Kidney tubule cell (primary cell): ENCODE results near the gene TSPAN1.

Source experiments
- DNase-seq: peaks from one replicate; pipeline ENCODE4 v3.0.0-alpha.2; 2018; ENCODE audit warnings: low spot score

The TSPAN1 gene

DNA sequence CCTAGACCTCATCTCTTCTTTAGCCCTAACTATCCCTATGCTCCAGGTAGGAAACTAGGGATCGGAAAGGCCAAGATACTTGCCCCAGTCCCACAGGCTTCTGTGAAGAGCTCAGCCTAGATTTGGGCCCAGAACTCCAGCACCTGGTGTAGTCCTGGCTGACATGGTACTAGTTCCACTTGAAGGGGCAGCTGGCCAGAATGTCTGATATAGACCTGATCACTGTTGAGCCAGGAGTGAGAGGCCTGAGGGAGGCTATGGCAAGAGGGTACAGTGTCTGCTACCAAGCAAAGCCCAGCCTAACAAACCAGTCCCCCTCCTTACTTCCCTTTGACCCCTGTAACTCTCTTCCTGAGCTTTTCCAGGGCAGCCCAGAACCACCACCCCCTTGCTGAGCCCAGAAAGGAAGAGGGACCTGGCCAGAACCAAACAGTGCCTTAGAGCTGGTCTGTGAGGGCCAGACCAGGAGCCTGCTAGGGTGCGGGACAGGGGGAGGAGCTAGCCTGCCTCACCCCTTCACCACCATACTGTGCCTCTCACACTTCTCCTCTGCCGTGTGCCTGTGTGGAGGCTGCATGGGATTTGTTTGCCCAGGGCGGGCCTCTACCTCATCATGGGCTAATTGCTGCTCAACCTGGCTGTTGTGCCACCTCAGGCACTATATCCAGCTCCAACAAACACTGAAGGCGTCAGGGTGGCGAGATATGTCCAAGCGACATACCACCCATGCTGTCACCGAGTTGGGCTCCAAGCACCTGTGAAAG, 12.4 kb downstream of the TSPAN1 start:
- no peak for DNase-seq

DNA sequence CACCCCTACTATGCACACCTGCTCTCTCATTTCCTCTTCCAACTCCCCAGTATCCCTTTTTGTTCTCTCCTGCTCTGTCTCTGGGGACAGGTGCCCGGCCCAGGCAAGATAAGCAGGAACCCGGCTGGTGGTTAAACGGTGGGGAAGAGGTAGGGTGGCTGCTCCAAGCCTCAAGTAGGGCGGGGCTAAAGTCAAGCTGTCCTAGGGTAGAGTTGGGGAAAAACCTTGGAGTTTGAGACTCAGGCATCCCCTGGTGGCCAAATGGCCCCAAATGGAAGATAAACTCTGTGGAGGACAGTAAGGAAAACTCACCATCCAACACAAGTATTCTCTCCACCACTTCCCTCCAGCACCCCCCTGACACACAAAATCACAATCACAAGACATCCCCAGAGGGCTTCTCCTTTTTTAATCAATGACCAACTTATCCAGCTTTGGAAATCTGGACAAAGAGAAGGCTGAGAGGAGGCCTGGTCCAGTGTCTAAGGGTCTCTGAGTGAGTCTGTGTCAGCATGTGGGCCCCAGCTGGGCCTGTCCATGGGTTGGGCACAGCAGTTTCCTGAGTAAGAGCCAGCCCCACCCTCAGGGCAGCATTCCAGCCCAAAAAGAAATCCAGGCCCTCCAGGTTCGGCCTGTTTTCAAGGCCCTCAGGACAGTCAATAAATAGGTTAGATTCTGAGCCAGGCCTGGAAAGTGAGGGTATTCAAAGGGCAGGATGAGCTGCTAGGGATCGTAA, 13.6 kb downstream of the TSPAN1 start:
- DNase-seq, result no peak

DNA sequence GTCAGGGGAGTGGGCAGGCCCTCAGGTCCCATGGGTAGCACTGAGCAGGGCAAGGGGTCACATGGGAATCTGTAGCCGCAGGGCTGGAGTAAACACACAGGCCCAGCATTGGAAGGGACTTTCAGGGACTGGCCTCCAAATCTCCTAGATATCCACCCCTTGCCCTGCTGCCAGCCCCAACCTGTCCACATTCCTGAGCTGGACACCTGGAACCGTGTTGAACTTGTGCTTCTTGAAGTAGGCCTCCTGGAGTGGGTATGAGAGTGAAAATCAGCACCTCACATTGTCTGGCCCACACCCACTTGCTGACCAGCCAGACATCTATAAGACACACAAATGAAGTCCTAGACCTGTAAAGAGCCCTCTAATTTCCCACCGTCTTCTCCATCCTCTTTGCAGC, 15.7 kb downstream of the TSPAN1 start:
- no peak for DNase-seq

DNA sequence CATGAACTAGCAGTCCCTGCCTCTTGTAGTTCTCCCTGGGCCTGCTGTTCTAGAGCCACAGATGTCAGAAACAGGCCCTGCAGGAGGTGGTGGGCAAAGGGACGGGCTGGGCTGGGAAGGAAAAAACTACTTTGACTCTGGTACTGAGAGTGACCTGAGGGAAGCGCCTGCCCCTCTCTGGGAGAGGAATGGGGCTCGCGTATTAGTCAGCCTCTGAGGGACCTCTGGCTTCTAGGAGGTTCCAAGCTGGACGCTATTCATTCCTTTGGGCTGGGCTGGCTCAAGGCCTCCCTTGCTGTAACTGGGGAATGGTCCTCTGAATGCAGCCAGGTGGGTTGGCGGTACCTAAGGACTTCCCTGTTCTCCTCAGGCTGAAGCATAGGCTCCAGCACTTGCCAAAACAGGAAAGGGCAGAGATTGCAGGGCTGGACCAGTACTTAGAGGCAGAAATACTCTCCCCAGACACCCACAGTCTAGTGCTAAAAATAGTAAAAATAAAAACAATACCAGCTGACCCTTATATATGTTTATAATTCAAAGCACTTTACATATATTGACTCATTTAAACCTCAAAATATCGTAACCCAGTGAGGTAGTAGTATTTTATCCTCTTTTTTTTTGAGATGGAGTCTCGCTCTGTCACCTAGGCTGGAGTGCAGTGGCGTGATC, 16.3 kb downstream of the TSPAN1 start:
- DNase-seq, result no peak

DNA sequence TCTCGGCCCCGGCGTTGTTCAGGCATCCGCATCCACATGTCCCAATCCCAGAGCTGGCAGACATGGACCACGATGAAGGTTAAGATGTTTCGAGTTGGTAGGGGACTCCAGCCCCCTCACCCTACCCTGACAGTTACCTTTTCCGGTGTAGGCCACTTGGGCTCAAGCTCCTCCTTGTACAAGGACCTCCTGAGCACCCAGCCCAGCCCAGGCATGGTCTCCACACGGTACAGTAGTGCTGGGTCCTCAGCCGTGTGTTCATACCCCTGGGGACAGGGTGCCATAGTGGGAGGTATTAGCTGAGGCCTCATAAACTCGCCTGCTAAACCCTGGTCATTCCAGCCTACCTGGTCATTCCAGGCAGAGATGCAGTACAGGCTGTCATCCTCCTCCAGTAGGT, 17.3 kb downstream of the TSPAN1 start:
- DNase-seq, result no peak

DNA sequence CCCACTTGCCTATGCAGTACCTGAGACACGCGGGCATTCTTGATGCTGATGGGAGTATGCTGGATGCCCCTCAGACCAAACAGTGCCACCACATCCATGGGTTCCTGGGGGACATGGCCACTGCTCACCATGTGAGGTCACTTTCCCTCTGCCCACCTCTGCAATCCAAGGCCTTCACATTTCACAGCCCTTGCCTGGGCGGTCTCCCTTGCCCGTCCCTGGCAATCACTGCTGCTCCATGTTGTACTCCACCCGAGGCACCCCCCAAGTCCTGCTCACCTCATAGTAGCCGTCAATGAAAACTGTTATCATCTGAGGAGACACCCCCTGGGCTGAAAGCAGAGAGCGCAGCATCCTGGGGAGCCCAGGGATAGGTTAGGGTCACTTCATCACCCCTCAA, 18.4 kb downstream of the TSPAN1 start:
- DNase-seq, result no peak

DNA sequence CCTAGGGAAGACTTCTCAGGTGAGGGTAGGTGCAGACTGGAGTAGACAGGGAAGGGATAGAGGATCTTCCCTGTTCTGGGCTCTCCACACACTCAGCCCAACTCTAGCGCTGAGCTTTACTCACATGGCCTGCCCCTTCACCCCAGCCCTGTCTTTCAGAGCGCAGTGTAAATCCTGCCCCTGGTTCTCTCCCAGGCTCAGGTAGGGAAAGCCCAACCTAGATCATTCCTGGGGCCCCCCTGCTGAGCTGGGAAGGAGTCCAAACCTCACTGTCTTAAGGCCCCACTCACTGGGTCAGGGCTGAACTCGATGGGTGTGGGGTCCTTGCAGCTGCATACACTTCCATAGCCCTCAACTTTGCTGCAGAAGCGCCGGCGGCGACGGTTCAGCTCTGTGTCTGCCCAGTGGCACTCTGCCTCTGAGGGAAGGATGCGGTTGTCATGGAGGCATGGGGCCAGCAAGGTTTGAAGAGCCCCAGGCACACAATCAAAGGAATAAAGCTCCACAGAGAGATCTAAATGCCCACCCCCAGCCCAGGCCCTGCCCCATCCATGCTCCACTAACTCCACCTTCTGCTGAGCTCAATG, 19.2 kb downstream of the TSPAN1 start:
- peak; percentile 69 for DNase-seq

DNA sequence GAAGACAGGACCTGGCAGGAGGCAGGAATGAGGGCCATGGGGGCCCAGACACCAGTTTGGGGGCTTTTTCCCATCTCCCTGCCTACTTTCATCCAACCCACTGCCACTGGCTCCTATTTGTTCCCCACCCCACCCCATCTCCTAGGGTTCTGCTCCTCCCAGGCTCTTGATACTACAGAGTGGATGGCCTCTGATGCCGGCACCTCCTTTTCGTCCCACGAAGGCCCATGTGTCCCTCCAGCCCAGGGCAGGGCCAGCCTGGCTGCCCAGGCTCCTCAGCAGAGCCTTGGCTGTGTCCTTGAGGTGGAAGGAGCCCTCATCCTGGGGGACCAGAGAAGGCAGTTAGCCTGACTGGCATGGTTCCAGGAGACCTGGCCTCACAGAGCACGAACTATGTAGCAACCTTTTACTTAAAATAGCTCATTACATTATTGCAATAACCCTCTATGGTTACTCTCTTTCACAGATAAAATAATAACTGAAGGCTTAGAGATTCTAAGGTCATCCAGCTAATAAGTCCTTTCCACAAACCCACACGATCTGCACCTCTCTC, 19.8 kb downstream of the TSPAN1 start:
- DNase-seq, result no peak

DNA sequence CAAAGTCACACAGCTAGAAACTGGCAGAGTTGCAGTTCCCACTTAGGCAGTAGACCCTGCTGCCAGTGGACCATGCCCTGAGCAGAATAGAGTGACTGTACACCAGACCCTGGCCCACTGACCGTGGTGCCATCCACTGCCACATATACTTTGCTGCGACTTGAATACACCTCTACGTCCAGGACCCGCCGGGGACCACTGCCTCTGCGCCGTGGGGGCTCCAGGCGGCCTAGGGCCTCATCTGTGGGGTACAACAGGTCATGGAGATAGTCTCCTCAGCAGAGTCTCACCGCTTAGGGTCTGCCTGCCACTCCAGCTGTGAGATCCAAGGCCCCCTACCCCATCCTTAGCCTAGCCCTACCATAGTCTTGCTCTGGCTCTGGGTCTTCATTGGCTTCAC, 21.7 kb downstream of the TSPAN1 start:
- DNase-seq, result no peak

DNA sequence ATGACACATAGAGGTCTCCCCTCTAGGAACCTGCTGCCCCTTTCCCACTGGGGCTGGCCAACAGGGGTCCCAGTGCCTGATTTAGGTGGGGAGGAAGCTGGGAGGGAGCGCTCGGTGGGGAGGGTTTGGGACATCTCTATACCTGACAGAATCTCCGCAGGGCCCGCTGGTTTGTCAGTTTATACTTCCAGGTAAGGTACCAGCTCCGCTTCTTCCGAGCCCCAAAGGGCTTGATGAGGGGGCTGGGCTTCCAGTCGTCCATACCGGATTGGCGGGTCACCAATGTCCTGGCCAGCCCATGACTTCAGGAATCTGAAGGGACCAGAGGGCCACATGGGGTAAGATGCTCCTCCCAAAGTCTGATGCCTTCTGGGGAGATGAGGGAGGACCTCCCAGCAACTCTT, 22.7 kb downstream of the TSPAN1 start:
- no peak for DNase-seq

DNA sequence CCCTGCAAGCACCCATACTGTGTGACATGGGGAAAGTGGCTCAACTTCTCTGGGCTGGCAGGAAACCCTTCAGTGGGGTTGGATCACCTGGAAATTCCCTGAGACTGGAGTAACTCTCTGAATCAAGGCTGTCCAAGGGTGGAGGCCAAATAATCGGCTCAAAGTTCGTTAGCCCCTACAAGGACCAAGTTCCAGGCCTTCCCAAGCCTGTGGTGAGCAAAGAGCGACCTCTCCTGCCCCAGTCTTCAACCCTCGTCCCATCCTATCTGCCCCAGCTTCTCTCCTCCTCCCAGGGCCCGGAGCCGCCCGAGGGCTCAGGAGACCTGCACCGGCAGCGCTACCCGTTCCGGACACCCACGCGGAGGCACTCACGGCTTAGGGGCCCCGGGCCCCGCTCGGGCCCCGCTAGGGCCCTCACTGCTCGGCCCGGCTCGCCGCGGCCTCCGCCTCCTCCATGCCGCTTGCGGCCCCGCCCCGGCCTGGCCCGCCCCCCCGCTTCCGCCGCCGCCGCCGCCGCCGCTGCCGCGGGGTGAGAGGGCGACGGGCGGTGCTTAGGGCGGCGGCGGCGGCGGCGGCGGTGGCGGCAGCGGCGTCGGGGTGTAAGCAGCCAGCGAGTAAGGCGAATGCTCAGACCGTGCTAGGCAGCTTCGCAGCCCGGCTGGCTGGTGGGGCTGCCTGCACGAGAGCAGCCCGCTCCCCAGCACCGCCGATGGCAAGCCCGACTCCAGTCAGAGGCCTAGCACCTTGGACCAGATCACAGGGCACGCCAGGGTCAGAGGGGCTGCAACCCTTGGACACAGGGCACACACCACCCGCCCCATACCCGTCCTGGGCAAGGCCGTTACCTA, 23.3 kb downstream of the TSPAN1 start, which contains the start of gene POMGNT1:
Gene POMGNT1 (minus strand): TSS at position 471 of the 848 bp plus-strand sequence. CDS start 613 bp downstream, outside the sequence.
- peak; percentile 84 for DNase-seq

DNA sequence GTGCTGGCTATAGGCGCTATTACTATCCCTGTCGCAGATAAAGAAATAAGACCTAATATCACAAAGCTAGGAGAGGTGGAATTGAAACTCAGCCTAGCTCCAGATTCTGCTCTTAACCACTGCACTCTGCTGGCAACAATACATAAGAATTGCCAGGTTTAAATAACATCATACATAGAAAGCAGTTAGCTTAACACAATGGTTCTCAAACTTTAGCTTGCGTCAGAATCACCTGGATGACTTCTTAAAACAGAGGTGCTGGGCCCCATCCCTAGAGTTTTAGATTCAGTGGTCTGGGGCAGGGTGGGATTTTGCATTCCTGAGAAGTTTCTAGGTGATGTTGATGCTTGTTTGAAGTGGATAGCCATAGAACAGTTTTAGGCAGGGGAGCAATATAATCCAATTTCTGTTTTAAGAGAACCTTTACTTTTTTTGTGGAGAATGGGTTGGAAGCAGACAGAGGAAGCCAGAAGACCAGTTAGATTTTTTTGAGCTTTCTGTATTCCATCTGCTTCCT, 24.4 kb downstream of the TSPAN1 start:
- no peak for DNase-seq

DNA sequence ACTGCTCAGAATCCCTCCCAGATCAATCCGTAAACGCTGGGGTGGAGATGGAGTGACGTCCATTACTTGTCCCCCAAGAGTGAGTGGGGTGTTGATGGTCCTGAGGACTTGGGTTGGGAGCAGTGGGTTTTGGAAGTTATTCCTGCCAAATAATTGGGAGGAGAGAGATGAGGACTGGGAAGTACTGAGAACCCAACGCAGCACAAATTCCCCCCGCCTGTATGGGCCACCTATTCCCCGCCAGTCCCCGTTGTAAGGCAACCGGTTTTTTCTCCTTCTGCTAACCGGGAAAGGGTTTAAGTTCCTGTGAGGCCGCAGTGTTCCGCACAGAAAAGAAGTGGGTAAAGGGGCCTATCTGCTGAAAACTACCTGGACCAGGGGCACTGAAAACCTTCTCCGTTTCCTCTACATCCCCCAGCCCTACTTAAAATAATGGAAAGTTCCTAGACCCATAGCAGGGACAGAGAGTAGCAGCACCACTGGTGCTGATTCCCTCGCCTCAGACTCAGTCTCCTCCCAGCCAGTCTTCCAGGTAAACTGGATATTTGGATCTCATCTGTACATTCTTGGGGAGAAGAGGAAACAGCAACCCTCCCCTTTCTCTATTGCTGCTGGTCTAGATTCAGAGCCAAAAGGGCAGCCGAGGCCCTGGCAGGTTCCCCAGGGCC, 29.0 kb downstream of the TSPAN1 start:
- DNase-seq, result no peak

DNA sequence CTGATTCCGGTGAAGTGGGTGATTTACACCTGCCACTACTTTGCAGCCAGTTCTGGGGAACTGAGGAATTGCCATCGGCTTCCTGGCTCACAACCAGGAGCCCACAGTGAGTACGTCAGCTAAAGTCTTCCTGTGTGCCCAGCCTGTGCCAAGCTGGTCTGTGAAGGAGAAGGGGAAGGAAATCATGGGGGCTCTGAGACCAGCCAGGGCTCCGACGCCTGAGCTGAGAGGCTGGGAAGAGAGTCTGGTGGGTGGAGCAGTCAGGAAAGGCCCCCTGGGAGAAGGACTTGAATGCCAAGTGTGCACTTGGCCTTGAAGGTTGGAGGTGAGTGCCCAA, 29.5 kb downstream of the TSPAN1 start:
- DNase-seq, result peak; percentile 63

DNA sequence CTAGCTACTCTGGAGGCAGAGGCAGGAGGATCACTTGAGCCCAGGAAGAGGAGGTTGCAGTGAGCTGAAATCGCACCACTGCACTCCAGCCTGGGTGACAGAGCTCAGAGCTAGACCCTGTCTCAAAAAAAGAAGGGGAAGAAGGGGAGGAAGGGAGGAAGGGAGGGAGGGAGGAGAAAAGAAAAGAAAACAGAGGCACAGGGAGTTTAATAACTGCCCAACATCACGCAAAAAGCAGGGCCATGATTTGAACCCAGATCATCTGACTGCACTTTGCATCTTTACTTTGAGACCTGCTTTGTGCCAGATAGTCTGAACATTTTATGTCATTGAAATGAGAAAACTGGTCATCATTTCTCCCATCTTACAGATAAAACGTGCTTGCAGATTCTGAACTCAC, 30.3 kb downstream of the TSPAN1 start:
- DNase-seq, result no peak

DNA sequence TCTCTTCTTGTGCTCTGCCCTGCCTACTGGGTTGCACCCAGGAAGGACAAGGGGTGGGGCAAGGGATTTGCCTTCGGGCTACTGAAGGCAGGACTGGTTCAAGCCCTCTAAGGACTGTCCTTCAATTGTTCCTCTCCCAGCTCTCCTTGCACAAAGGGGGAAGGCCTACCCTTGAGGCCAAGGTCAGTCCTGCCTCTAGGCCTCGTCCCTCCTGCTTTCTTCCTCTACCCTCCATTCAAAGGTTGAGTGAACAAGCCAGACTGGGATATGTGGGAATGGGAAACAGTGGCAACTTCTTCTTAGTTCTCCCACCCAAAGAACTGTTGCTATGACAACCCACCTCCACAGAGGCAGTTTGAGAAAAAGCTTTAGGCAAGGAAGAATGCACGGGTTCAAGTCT, 30.9 kb downstream of the TSPAN1 start:
- no peak for DNase-seq

DNA sequence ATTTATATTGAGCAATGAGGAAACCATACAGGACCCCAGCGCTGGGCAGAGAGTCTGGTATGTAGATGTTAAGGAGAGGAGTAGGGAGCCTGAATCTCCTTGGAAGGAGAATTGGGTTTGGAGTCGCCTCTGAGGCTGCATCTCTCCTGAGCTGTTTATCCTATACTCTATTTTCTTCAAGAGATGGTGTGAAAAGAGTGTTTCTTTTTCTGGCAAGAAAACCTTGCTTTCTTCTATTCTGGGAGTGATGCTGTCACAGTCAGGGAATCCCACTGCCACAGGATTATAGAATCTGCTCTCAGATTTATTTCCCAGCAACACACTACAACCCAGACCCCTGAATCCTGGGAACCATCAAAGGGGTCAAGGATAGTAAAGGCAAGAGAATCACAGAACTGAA, 31.5 kb downstream of the TSPAN1 start:
- DNase-seq, result no peak

DNA sequence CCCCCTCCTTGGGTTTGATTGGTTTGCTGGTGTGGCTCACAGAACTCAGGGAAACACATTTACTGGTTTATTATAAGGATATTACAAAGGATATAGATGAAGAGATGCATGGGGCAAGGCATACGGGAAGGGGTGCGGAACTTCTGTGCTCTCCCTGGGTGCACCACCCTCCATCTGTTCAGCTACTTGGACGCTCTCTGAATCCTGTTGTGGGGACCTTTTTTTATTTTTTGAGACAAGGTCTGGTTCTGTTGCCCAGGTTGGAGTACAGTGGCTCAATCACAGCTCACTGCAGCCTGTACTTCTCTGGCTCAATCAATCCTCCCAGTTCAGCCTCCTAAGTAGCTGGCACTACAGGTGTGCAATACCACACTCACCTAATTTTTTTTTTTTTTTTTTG, 35.7 kb downstream of the TSPAN1 start:
- no peak for DNase-seq

DNA sequence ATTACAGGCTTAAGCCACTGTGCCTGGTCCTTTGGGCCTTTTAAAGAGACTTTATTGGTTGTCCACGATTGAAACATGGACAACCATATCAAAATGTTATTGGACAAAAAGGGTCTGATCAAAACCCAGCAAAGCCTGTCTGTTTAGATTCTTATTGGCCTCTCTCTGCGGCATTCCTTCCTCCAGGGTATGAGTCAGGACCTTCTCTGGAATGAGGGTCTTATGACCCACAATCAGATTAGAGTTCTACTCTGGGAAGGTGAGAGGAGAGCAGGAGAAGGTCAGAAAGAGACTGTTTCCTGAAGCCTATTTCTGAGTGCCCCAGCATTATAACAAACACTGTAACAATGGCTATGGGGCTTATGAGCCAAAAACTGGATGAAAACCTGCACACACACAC, 36.2 kb downstream of the TSPAN1 start:
- DNase-seq, result no peak

DNA sequence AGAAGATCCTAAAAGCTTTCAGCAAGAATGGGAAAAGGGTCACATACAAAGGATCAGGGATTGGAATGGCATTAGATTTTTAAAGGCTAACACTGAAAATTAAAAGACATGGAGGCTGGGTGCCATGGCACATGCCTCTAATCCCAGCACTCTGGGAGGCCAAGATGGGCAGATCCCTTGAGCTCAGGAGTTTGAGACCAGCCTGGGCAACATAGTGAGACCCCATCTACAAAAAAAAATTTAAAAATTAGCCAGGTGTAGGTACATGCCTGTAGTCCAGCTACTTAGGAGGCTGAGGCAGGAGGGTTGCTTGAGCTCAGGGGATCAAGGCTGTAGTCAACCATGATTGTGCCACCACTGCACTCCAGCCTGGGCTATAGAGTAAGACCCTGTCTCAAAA, 40.6 kb downstream of the TSPAN1 start:
- DNase-seq, result no peak

DNA sequence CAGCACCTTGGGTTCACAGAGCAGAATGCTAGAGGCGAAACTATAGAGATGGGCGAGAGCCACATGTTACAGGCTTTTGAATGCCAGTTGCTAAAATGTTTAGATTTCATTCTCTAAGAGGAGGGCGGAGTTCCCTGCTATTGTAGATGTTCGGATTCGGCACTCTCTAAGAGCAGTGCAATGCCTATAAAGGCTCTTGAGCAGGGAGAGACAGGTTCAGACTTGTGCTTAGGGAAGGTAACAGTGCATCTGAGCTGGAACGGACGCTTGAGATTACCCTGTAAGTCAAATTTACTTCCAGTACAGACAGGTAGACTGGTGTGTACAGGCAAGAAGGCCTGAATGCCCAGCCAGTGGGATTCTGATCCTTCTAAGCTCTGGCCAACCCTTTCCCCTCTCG, 43.6 kb downstream of the TSPAN1 start:
- no peak for DNase-seq
